HG02759 (cell line): ENCODE results near the gene OSBPL3.

Source experiments
- ATAC-seq: cut with Tn5 transposase; IDR thresholded peaks from one replicate; pipeline ENCODE4 v1.9.1; 2021; ENCODE audit warnings: mild to moderate bottlenecking, moderate library complexity; ENCODE audit not compliant: unreplicated experiment

The OSBPL3 gene

GRCh38 chr7:24773646-24774045 is 206.3 kb downstream of the OSBPL3 start:
- ATAC-seq, result no peak

GRCh38 chr7:24769851-24770250 is 210.1 kb downstream of the OSBPL3 start:
- ATAC-seq, result no peak

- ATAC-seq, result peak; percentile 52
These were observed 210.8 kb downstream of the OSBPL3 start for GRCh38 chr7:24769014-24769830.

- ATAC-seq, result no peak
These were observed 212.0 kb downstream of the OSBPL3 start for GRCh38 chr7:24767878-24768569.

GRCh38 chr7:24764972-24765744 is 214.8 kb downstream of the OSBPL3 start:
- no peak for ATAC-seq

- ATAC-seq, result no peak
These were observed 216.0 kb downstream of the OSBPL3 start for GRCh38 chr7:24764011-24764410.

GRCh38 chr7:24763303-24763901 is 216.6 kb downstream of the OSBPL3 start:
- ATAC-seq, result no peak

- no peak for ATAC-seq
These were observed 217.2 kb downstream of the OSBPL3 start for GRCh38 chr7:24762771-24763170.

- ATAC-seq, result no peak
These were observed 219.0 kb downstream of the OSBPL3 start for GRCh38 chr7:24760968-24761367.

GRCh38 chr7:24757353-24758275 is 222.4 kb downstream of the OSBPL3 start, which contains the start of gene GSDME:
TSS of gene GSDME (minus strand) at chr7:24757464. CDS start at chr7:24749774, 7,690 bp downstream.
- ATAC-seq, result peak; percentile 75

- ATAC-seq, result peak; percentile 31
These were observed 223.2 kb downstream of the OSBPL3 start for GRCh38 chr7:24756545-24757352.

GRCh38 chr7:24755541-24756407 is 224.2 kb downstream of the OSBPL3 start:
- peak; percentile 60 for ATAC-seq

- ATAC-seq, result no peak
These were observed 225.0 kb downstream of the OSBPL3 start for GRCh38 chr7:24754906-24755506.

GRCh38 chr7:24752073-24752800 is 227.7 kb downstream of the OSBPL3 start:
- ATAC-seq, result no peak

GRCh38 chr7:24751484-24751883 is 228.5 kb downstream of the OSBPL3 start:
- no peak for ATAC-seq

- ATAC-seq, result no peak
These were observed 229.4 kb downstream of the OSBPL3 start for GRCh38 chr7:24750441-24751055.

GRCh38 chr7:24748521-24748920 is 231.5 kb downstream of the OSBPL3 start:
- ATAC-seq, result no peak
